ENCODE data around the gene HSCB. TPM values are rescaled to one million over a fixed set of nuclear protein-coding genes. Genes with fewer than 3 reads are reported as not detected.
"Not testable (repeated sequence)": the region's sequence is repeated elsewhere in the genome, so short reads cannot be mapped to it uniquely, and the experiment has no call there.

HSCB gene
- total RNA-seq, 1 donor from 2014 or later: 15.3 TPM

GRCh38 chr22:28761449-28761755 lies 19.6 kb downstream of the HSCB start:
- no peak for DNase-seq (ENCODE audit: low spot score, unreplicated experiment)
- H3K4me3 Mint-ChIP-seq (ENCODE audit: low read depth): no peak overlapping the region
- H3K9me3 Mint-ChIP-seq (ENCODE audit: low read depth): no peaks in the 10 kb centered on the region
- H3K27me3 Mint-ChIP-seq: no peaks in the 10 kb centered on the region
- H3K27ac Mint-ChIP-seq: no peak overlapping the region
- no peak for TF ChIP-seq CTCF (IDR thresholded peaks at IDR 0.05; ENCODE audit: unreplicated experiment)
- peaks cover 3% of the 10 kb centered on the region for H3K4me1 Mint-ChIP-seq (ENCODE audit: low read depth)
- no peaks in the 10 kb centered on the region for H3K36me3 Mint-ChIP-seq (ENCODE audit: insufficient read depth)

- H3K4me1 Mint-ChIP-seq (ENCODE audit: low read depth); H3K4me3 Mint-ChIP-seq (ENCODE audit: low read depth); H3K27me3 Mint-ChIP-seq; H3K36me3 Mint-ChIP-seq (ENCODE audit: insufficient read depth); H3K9me3 Mint-ChIP-seq (ENCODE audit: low read depth); H3K27ac Mint-ChIP-seq; DNase-seq (ENCODE audit: low spot score, unreplicated experiment): not testable (repeated sequence)
Measured at GRCh38 chr22:28762000-28762399, 20.2 kb downstream of the HSCB start.

- no peaks in the 10 kb centered on the region for H3K36me3 Mint-ChIP-seq (ENCODE audit: insufficient read depth)
- H3K27me3 Mint-ChIP-seq: no peaks in the 10 kb centered on the region
- H3K9me3 Mint-ChIP-seq (ENCODE audit: low read depth): peaks cover 5% of the 10 kb centered on the region
- DNase-seq (ENCODE audit: low spot score, unreplicated experiment): no peak
- H3K27ac Mint-ChIP-seq: no peak overlapping the region
- H3K4me3 Mint-ChIP-seq (ENCODE audit: low read depth): no peak overlapping the region
- no peaks in the 10 kb centered on the region for H3K4me1 Mint-ChIP-seq (ENCODE audit: low read depth)
- TF ChIP-seq CTCF (IDR thresholded peaks at IDR 0.05; ENCODE audit: unreplicated experiment): no peak
Measured at GRCh38 chr22:28766628-28767027, 24.8 kb downstream of the HSCB start.

GRCh38 chr22:28768701-28769393 lies 27.0 kb downstream of the HSCB start:
- Mint-ChIP-seq H3K4me3 (ENCODE audit: low read depth) (no peak overlapping the region), H3K4me1 (ENCODE audit: low read depth) (peaks cover 7% of the 10 kb centered on the region), H3K36me3 (ENCODE audit: insufficient read depth) (peaks cover 4% of the 10 kb centered on the region), H3K27ac (no peak overlapping the region), H3K27me3 (no peaks in the 10 kb centered on the region), H3K9me3 (ENCODE audit: low read depth) (peaks cover 5% of the 10 kb centered on the region)
- no peak for TF ChIP-seq CTCF (IDR thresholded peaks at IDR 0.05; ENCODE audit: unreplicated experiment)
- DNase-seq (ENCODE audit: low spot score, unreplicated experiment): no peak

GRCh38 chr22:28769394-28770085 lies 27.7 kb downstream of the HSCB start:
- Mint-ChIP-seq H3K9me3 (ENCODE audit: low read depth) (peaks cover 5% of the 10 kb centered on the region), H3K36me3 (ENCODE audit: insufficient read depth) (peaks cover 6% of the 10 kb centered on the region), H3K4me1 (ENCODE audit: low read depth) (peaks cover 8% of the 10 kb centered on the region), H3K27me3 (no peaks in the 10 kb centered on the region), H3K27ac (no peak overlapping the region), H3K4me3 (ENCODE audit: low read depth) (no peak overlapping the region)
- TF ChIP-seq CTCF (IDR thresholded peaks at IDR 0.05; ENCODE audit: unreplicated experiment): no peak
- no peak for DNase-seq (ENCODE audit: low spot score, unreplicated experiment)

Measured in progenitor cell of endocrine pancreas (in vitro differentiated cells).